GDM1 (cell line): ENCODE results near the gene LILRB3.
A peak's percentile ranks its signal among the peaks of the same experiment; 100 is the strongest.
"Not testable (repeated sequence)": the region's sequence is repeated elsewhere in the genome, so short reads cannot be mapped to it uniquely, and the experiment has no call there.

Experiments used
- DNase-seq: peaks from one replicate; lab custom pipeline; 2025; lab: John Stamatoyannopoulos, UW

The LILRB3 gene

GRCh38 chr19:54242646-54243045 is 19.8 kb upstream of the LILRB3 start, which contains the start of gene LILRA6:
Gene LILRA6 (minus strand): TSS chr19:54242790.
- DNase-seq = not testable (repeated sequence)

GRCh38 chr19:54242234-54242633 is 19.4 kb upstream of the LILRB3 start:
- not testable (repeated sequence) for DNase-seq

DNA sequence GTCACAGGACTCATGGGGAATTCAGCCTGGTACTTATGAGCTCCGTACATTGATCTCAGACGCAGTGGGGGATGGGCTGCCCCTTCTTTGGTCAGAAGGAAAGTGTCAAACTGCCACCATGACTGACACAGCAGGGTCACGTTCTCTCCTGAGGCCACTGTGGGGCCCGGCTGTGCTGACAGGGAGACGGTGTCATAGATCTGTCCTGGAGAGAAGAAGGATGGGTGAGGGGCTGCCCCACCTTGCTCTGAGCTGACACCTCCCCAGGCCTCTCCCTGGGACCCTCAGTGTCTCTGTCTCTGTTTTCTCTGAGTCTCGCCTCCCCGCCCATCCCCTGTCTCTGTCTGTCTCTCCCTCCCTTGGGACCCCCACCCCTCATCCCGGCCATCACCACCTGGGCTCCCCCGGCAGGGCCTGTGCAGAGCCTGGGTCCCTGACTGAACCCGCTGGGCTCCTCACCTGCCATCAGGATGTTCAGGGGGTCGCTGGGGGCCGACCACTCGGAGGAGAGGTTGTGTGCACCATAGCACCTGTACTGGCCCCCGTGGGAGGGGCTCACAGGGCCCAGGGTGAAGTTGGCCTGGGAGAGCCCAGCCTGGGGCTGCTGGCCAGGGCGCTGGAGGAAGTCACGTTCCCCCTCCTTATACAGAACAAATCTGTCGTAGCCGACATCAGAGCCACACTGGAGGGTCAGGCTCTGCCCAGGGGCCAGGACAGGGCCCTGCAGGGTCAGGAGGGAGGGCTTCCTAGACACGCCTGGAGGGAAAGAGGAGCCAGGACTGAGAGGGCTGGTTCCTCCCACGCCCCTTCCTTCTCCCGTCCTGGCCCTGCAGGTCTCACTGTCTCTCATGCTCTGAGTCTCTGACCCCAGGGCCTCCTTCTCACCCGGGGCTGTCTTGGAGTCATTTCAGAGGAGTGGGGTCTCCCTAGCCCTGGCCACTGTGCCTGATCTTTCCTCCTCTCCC is 17.8 kb upstream of the LILRB3 start:
- not testable (repeated sequence) for DNase-seq

DNA sequence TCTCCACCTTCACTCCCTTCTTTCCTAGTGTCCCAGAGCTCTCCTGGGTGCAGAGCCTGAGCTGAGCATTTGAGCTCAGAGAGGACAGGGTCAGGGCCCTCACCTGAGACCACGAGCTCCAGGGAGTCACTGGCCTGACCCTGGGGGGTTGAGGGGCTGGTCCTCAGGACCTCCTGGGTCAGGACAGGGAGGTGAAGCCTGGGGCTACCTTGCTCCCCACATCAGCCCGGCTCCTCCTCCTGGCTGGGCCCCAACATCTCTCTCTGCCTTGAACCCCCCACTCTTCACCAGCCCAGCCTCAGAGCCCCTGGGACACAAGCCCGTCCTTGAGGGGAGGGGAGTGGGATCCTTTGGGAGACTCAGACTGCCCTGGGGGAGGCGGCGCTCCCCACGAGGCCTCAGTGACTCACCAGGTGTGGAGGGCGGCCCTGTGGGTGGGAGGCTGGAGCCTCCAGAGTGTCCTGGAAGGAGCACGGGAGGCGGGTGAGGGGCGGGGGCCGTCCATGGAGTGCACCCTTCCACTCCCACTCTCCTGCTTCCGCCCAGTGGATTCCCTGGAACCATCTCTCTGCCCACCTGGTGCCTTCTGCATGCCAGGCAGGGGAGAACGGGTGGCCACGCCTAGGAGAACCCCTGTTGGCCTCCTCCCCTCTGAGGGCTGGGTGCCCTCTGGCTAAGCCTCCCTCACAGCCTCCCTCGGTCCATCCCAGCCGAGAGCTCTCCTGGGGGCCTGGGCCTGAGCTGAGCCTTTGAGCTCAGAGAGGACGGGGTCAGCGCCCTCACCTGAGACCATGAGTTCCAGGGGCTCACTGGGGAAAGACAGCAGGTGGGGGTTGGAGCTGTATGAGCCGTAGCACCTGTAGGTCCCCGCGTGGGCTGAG is 16.9 kb upstream of the LILRB3 start:
- not testable (repeated sequence) for DNase-seq

DNA sequence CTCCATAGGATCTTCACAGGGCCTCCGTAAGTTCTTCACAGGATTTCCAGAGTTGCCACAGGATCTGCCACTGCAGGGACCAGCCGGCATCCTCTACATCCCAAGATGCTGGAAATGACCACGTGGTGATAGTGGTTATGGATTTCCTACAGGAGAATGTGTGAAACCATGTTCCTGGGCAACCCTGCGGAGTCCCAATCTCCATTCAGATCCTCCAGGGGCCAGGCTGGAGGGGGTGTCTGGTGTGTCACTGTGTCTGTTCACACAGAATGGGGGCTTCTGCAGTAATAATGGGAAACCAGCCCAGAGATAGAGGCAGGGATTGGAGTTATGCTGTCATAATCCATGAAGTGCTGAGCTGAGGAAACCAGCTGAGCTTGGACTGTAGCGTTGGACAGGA is 11.1 kb upstream of the LILRB3 start:
- no peak for DNase-seq

DNA sequence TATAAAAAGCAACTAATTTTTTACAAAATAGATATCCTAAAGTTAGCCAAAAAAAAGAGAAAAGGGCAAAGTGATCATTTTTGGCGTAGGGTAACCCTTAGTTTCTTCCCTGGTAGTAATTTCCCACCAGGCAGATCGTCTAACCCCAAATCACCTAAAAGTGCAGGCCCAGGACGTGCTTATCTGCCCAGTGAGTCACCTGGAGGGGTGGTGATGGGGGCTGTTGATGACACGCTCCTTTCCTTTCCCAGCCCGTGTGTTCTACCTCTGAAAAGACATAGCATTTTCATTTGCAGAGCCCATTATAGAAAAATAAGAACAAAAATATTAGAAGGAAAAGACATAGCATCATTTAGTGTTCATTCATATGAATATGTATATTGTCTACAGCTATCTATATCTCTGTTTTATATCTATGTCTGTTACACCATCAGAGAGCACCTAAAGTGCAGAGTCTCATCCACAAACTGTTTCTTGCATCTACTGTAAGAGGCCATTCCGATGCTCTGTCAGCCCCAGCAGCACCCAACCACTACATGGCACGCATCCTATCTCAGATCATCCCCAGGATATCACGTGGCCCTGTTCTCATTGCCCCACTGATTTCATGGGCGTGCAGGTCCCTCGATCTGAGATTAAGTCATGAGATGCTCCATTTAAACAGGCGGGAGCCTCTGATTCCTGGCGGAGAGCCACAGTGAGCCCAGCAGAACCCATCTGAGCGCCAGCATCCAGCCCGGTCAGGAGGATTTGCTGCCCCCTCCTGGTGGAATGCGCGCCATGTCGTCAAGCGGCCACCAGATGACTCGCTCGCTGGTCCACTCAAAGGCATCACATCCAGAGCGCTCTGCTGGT is 8.5 kb upstream of the LILRB3 start:
- DNase-seq = peak; percentile 58

DNA sequence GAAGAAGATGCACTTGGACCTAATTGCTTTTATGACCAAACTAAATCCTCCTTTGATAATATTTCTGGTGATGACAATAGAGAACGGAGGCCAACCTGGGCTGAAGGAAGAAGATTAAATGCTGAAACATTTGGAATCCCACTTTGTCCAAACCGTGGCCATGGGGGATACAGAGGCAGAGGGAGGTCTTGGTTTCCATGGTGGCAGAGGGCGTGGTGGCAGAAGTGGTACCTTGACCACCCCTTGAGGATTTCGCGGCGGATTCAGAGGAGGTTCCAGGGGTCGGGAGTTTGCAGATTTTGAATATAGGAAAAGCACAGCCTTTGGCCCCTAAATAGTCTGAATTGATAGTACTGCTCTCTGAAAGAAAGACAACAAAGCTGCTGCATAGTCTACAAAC is 7.2 kb upstream of the LILRB3 start:
- DNase-seq = no peak

- DNase-seq = no peak
These were observed 6.3 kb upstream of the LILRB3 start for GRCh38 chr19:54229146-54229545.

DNA sequence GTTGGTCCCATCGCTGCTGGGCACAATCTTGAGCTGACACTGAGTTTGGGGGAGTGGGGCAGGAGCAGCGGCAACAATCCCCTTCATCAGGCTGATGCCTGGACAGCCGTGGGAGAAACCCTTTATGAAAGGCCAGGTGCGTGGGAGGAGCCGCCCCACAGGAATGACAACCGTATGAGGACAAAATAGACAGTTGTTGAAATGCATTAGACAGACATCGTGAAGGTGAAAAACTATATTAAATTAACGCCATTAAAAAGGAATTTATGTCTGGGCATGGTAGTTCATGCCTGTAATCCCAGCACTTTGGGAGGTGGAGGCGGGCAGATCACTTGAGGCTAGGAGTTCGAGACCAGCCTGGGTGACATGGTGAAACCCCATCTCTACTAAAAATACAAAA is 1.8 kb upstream of the LILRB3 start:
- DNase-seq = not testable (repeated sequence)

DNA sequence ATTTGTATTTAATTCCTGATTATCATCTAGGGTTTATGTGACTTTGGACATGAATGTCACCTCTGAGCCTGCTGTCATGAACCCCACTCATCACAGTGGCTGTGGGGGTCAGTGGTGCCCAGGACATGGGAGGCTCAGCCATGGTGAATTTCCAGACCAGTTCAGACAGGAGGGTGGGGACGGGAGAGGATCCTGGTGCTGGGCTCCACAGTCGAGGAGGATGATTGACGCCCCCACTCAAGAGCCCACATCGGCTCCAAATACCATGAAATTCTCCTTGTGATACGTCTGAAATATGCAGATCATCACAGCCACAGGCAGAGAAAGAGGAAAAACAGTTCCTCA is 1.1 kb upstream of the LILRB3 start:
- not testable (repeated sequence) for DNase-seq

DNA sequence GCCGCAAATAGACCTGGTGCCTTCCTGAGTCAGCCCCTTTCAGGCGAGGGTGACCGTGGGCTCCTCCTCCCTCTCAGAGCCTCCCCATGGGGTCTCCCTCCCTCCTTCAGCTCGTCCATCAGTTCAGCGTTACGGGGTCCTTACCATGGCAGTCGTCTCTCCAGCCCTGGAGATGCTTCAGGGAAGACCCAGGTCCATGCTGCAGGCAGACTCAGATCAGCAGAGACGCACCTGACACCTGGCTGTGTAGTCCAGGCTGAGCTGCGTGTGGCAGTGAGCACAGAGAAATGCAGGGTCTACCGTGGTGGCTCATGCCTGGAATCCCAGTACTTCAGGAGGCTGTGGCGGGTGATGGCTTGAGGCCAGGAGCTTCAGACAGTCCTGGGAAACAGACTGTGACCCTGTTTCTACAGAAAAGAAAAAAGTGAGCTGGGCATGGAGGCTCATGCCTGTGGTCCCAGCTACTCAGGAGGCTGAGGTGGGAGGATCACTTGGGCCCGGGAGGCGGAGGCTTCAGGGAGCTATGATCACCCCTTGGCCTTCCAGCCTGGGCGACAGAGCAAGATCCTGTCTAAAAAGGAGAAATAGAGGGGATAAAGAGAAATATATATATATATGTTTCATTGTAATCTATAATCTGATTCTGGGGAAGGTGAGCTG is 600 bp upstream of the LILRB3 start:
- DNase-seq = not testable (repeated sequence)

DNA sequence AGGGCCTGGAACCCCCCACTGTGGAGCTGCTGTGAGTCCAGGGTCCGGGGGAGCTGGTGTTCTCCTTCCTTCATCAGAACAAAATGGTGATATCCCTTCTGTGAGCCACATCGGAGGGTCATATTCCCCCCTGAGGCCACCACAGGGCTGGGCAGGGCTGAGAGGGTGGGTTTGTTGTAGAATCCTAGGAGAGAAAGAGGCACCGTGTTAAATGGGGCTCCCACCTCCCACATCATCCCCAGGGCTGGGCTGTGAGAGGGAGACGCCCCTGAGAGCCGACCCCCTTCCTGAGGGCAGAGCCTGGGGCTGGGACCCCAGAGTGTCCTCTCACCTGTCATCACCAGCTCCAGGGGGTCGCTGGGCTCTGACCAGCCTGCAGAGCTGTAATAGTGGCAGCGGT is 860 bp downstream of the LILRB3 start:
- DNase-seq = not testable (repeated sequence)

DNA sequence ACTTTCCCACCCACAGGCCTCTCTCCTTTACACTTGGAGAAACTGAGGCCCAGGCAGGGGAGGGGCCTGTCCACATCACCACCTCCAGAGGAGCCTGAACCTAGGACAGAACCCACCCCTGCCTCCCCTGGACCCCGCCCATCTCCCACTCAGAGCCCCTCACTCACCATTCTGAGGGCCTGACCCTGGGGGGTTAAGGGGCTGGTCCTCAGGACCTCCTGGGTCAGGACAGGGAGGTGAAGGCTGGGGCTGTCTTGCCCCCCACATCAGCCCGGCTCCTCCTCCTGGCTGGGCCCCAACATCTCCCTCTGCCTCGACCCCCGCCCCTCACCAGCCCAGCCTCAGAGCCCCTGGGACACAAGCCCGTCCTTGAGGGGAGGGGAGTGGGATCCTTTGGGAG is 3.1 kb downstream of the LILRB3 start:
- DNase-seq = not testable (repeated sequence)

DNA sequence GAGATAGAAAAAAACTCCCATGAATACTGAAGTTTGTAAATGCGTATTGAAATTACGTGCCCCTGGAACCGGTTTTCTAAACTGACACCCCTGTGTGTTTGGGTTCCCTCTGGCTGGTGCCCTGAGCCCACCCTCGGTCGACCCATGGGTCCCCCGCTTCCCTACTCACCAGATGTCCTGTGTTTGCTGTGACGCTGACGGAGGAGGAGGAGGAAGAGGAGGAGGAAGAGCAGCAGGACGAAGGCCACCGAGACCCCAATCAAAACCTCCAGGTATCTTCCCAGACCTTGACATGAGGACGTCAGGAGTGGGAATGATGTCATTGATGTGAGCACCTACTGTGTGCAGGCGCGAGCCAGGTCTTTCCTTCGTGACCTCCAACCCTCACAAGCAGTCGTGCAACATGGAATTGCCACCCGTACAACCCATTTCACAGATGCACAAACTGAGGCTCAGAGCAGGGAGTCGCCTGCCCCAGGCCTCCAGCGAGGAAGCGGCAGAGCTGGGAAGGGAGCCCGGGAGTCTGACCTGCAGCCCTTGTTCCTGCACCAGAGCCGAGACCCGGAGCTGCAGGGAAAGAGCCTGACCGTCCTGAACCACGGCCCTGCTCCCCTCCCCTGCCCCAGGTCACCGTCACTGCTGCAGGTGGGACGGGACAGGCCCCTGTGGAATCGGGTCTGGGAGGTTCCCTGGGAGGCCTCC is 3.7 kb downstream of the LILRB3 start:
- DNase-seq = no peak

DNA sequence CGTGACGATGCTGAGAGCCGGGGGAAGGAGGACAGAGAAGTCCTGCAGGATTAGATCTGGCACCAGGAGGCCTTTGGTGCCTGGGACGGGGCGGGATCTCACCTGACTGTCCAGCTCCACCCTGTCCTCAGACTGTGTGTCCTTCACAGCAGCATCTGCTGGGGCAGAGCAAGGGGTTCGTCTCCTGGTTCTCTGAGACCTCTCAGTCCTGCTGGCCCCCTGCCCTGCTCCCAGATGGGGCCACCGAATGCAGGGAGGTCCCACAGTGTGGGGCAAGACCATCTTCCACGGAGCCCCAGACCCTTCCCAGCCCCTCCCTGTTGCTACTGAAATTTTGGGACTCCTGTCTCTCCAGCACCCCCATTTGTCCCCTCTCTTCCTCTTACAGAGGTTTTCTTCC is 4.5 kb downstream of the LILRB3 start:
- no peak for DNase-seq

DNA sequence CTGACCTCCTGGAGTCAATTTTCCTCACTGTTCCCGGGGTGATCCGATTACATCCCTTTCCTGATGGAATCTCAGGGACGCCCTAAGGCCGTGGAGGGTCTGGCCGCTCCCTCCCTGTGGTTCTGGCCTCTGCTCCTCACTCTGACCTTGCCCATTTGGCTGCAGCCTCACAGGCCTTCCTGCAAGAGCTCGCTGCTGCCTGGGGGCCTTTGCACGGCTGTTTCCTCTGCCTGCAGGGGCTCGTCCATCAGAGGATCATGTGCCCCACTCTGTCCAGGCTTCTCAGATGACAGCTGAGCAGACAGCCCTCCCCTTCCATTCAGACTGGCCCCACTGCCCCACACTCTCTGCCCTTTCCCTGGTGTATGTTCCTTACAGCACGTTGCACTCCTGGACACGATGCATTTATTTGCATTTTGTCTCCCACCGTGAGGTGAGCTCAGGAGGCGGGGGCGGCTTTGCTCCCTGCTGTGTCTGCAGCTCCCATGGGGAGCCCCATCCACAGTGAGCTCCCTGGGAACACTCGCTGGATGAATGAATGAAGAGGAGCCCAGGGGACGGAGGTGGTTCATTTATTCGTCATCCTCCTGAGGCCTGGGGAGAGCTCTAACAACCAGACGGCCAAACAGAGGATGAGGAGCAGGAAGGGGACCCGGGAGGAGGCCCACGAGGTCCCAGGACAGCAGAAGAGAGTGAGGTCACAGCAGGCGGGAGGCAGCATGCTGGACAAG is 5.1 kb downstream of the LILRB3 start:
- DNase-seq = not testable (repeated sequence)

DNA sequence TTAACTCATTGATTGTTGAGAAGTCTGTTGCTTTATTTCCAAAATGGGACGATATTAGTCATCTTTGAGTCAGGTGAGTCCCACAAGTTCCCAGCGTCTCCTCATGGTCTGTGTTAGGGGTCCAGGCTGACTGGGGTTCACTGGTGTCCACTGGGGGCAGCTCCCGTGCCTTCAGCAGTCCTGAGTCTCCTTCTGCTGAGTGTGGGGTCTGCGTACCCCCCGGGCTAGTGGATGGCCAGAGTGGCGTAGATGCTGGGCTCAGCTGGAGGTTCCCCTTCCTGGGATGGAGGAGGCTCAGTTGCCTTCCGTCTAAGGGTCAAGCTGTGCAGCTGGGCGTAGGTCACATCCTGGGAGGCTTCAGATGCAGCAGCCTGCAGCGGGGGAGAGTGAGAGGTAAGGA is 5.9 kb downstream of the LILRB3 start:
- no peak for DNase-seq

GRCh38 chr19:54214734-54215133 is 8.1 kb downstream of the LILRB3 start:
- not testable (repeated sequence) for DNase-seq

DNA sequence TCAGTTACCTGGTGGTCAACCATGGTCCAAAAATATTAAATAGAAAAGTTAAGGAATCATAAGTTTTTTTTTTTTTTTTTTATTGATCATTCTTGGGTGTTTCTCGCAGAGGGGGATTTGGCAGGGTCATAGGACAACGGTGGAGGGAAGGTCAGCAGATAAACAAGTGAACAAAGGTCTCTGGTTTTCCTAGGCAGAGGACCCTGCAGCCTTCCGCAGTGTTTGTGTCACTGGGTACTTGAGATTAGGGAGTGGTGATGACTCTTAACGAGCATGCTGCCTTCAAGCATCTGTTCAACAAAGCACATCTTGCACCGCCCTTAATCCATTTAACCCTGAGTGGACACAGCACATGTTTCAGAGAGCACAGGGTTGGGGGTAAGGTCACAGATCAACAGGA is 8.6 kb downstream of the LILRB3 start:
- DNase-seq = not testable (repeated sequence)

DNA sequence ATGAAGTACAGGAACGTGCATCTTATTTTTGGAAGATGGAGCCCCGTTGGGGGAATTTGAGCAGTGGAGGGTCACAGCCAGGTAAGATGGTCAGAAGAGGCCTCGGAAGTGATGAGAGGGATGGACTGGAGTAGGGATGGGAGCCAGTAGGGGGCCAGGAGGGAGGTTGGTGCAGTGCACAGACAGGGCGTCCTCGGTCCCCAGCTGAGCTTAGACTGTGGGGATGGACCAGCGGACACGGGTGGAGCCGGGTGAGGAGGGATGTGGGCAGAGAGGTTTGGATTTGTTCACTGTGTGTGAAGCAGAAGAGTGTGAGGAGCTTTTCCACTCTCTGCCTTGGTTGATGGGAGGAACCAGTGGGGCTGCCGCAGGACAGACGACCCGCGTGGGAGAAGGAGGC is 11.6 kb downstream of the LILRB3 start:
- DNase-seq = no peak
